Mesenteric fat pad (tissue), 1 donor: ENCODE measurements around the gene ZFYVE9. TPM values are rescaled to one million over a fixed set of nuclear protein-coding genes. Genes with fewer than 3 reads are reported as not detected.
"Not testable (repeated sequence)": the region's sequence is repeated elsewhere in the genome, so short reads cannot be mapped to it uniquely, and the experiment has no call there.

Source experiments
- DNase-seq: peaks from one replicate; pipeline ENCODE4 v3.0.0-alpha.2; 2020; ENCODE audit warnings: low spot score
- total RNA-seq: library from RNA; stranded (reverse); fragmentation: NEBNext Ultra II Directional; extraction: Animal tissue kit (Norgen Biotek cat#: 25700); gene quantifications from one replicate; pipeline ENCODE4 v1.2.1, GENCODE V29; 2021
- donor health status: DM: yes; HTN: yes; CAD: no.

ZFYVE9 gene
- total RNA-seq, 1 donor from 2014 or later, result 21.1 TPM

DNA sequence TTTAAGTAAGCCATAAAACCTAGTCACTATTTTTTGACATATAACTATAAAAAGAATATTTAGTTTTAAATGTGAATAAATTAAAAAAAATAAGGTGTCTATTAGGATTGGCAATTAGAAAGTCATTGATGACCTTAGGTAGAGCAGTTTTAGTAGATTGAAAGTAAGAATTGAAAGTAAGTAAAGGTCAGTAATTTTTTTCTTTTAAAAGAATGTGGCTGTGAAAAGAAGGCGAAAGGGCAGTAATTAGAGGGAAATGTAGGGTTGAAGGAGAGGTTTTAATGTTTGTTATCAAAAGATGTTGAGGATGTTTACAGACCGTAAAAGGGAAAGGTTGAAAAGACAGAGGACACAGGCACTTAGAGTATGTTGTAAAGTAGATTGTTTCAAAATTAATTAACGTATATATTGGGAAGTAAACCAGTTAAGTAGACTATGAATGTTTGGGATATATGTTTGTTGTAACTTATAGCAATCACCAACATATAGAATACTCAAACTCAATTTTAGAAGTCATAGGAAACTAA lies 41.0 kb downstream of the ZFYVE9 start:
- DNase-seq, result no peak

DNA sequence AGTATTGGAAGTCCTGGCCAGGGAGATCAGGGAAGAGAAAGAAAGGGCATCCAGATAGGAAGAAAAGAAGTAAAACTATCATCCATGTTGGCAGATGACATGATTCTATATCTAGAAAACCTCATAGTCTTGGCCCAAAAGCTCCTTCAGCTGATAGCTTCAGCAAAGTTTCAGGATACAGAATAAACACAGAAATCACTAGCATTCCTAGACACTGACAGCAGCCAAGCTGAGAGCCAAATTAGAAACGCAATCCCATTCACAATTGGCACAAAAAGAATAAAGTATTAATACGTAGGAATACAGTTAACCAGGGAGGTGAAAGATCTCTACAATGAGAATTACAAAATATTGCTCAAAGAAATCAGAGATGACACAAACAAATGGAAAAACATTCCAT lies 44.6 kb downstream of the ZFYVE9 start:
- no peak for DNase-seq

DNA sequence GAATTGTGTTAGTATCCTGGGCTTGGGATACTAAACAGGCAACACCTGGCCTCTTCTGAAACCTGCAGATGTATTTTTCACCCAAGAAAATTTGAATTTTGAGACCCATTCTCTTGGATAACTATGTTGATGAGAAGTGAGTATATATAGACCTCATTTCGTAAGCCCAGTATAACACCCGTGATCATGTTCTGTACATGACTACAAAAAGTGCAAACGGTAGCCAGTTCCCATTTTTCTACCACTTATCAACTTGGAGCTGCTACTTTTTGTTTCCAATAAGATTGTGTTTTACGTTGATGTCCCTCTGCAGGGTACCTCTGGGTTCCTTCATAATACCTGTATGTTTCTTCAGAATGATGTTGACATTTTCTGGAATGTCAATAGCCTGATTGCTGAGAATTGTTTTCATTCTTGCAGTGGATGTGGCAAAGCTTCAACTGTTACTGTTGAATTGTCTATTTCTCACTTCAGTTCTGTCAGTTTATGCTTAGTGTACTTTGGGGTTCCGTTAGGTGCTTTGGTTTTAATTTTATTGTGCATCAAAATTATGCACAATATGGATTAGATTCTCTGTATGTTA lies 48.1 kb downstream of the ZFYVE9 start:
- no peak for DNase-seq

DNA sequence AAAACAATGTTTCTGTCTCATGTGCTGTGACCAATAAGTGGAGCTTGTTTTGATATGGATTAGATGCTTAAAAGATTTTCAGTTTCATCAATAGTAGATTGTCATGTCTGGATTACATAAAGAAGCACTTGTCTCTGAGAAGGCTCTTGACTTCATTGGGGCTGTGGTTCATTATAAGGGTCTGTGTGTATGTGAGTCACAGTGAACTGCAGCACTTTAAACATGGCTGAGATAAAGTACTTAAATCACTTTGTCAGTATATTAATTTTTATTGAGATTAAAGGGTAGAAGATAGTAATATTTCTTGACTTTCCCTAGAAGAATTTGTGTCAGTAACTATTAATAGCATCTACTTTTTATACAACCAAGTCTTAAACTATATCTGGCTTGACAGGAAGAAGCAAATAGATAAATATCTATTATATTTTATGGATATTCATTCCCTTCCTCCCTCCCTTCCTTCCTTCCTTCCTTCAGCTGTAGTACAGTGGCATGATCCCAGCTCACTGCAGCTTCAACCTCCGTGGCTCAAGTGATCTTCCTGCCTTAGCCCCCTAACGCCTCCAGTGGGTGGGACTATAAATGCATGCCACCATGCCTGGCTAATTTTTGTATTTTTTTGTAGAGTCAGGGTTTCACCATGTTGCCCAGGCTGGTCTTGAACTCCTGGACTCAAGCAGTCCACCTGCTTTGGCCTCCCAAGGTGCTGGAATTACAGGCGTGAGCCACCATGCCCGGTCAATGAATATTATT lies 48.8 kb downstream of the ZFYVE9 start:
- DNase-seq, result no peak

DNA sequence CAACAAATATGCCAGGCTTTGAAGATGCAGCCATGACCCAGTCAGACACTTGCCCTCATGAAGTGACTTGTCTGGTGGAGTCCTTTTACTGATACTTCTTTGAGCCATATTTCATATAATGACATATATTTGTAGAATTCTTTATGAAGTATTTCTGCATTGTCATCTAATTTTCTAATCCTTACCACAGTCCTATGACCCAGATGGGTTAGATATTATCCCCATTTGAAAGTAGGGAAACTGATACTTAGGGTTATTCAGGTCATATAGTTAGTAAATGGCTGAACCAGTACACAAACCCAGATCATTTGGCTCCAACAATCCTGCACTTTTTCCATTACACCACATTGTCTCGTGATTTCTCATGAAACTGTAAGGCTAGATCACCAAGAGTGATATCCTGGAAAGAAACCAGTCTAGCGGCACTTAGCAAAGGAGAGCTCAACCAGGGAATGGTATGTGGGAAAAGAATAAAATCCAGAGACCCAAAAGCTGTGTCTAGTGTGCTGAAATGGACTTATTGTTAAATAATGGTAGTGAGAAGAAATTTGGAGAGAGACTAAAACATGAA lies 49.6 kb downstream of the ZFYVE9 start:
- DNase-seq, result no peak

DNA sequence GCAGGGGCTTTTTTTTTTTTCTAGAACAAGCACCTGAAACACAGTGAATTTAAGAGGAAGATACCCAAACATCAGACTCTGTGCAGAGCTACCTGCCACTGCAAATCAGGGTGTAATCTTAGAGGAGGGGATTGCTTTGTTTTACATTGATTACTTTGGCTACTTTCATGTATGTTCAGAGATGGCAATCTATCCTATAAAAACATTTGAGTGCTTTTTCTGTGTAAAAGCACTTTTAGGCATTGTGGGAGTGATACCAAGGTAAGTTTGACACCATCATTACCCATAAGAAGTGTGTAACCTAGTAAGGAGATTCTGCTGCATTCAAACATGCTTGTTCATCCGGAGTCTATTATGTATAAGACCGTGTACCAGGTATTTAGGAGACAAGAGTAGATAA lies 50.1 kb downstream of the ZFYVE9 start:
- no peak for DNase-seq

DNA sequence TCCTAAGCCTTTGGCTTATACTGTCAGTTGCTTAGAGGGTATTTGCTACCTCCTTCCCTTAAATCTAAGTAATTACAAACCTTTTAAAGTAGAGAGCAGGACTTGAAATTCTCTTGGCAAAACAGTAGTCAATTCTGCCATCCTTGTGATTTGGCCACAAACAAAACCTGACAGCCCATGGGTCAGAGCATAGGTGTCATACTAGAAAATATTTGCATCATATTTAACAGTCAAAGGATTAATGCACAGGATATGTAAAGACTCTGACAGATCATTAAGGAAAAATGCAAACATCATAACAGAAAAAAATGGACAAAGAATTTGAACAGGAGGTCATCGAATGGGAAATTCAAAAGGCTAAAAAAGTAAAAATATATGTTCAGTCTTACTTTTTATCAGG lies 50.5 kb downstream of the ZFYVE9 start:
- no peak for DNase-seq

DNA sequence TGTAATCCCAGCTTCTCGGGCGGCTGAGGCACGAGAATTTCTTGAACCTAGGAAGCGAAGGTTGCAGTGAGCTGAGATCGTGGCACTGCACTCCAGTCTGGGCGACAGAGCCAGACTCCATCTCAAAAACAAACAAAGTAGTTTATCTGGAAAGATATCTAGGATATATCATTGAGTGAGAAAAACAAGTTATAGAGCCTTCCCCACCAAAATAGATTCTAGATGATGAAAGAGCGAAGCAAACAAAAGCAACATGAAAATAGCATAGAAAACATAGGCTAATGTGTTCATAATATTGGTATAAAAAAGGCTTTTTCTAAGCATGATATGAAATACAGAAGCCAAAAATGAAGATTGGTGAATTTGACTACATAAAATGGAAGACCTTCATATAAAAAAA lies 52.1 kb downstream of the ZFYVE9 start:
- no peak for DNase-seq

DNA sequence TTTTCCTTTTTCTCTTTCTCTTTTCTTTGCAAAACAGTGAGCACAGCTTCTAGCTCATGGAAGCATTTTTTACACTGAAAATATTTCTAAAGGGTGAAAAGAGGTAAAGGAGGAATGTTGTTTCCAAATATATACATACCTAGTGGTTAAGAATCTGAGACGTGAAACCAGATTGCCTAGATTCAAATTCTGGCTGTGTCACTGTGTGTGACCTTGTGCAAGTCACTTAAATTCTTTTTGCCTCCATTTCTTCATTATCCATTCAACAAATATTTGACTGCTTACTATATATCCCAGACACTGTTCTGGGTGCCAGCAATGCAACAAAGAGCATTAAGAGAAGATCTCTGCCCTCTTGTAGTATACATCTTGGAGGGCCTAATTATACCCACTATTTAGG lies 53.3 kb downstream of the ZFYVE9 start:
- DNase-seq, result no peak

DNA sequence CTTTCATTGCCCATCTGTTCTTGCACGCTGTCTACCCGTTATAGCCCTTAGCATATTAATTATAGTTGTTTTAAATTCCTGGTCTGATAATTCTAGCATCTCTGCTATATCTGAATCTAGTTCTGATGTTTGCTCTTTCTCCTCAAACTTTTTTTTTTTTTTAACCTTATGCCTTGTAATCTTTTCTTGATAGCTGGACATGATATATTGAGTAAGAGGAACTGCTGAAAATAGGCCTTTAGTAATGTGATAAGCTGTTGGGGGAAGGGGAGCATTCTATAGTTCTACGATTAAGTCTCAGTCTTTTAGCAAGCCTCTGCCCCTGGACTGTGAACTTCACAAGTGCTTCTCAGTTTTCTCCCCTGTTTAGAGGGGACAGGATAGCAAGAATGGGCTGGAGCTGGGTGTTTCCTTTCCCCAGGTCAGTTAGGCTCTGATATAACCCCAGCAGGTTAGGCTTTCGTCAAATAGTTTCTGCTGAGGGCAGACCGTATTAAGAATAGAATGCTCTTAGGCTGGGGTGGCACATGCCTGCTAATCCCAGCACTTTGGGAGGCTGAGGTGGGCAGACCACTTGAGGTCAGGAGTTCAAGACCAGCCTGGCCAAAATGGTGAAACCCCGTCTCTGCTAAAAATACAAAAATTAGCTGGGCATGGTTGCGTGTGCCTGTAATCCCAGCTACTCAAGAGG lies 62.2 kb downstream of the ZFYVE9 start:
- no peak for DNase-seq

DNA sequence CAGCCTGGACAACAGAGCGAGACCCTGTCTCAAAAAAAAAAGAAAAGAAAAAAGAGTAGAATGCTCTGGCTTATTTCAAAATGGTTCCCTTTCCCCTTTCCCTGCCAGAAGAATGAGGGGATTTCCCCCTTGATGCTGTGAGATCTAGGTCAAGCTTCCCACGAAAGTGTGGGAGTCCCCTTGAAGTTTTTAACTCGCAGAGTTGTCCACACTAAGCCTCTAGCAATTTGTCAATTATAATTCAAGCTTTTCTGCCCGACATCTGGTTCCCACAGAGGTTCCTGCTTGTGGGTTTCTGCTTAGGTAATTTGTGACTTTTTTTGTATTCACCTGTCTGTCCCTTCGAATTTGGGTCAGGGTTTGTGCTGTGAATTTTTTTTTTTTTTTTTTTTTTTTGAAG lies 62.8 kb downstream of the ZFYVE9 start:
- DNase-seq, result no peak

DNA sequence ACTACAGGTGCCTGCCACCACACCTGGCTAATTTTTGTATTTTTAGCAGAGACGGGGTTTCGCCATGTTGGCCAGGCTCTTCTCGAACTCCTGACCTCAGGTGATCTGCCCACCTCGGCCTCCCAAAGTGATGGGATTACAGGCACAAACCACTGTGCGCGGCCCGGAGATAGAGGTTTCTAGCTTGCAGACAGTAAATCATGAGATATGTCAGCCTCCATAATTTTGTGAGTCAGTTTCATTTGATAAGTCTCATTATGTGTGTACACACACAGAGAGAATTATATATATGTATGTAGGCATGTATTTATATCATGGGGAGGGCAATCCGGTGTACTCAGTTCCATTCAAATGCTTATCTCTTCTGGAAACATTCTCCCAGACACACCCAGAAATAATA lies 64.8 kb downstream of the ZFYVE9 start:
- not testable (repeated sequence) for DNase-seq

DNA sequence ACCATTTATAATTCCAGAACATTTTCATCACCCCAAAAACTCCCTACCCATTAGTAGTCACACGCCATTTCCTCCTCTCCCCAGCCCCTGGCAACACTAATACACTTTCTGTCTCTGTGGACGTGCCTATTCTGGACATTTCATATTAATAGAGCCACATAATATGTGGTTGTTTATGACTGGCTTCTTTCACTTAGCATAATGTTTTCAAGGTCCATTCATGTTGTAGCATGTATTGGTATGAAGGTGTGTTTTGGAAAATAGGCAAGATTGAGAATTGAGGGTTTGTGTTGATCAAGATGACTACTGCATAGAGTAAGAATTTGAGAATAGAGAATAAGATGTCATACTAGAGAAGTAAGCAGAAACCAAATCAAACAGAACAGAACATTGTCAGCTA lies 67.5 kb downstream of the ZFYVE9 start:
- no peak for DNase-seq

DNA sequence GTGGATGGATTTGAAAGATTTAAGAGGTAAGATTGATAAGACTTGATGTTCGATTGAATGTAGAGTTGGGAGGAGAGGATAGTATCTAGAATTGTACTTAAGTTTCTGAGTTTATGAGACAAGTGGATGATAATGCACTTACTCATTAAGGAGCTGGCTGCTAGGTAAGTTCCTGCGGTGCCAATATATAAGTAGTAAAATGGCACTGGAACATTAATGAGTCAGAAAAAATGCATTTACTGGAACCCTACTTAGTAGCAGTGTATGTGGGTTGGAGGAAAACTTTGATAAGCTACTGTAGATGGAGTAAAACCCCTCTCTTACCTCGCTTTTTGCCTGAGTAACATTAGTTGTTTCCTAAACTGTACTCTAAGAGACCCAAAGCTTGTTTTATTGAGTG lies 68.2 kb downstream of the ZFYVE9 start:
- no peak for DNase-seq

DNA sequence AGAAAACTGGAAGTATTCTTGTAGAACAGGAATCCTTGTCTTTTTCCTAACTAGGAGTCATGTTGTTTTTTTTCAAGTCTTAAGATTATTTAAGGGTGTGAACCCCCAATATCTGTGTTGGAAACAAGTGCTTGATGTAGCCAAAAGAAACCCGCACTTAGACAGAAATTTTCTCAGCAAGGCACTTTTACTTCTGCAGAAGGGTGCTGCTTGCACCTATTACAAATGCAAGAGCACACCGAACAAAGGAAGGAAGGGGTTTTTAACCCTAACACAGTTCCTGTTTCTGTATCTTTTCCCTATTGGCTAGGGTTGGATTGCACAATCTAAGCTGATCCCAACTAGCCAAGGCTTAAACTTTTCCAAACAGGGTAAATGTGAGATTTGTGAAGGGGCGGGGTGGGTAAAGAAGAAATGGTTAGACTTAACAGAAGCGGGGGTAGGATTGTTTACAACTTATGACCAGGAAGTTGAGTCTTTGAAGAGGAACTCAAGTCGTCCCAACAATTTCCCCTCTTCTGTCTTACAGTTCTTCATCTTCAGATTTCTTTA lies 75.1 kb downstream of the ZFYVE9 start:
- no peak for DNase-seq

DNA sequence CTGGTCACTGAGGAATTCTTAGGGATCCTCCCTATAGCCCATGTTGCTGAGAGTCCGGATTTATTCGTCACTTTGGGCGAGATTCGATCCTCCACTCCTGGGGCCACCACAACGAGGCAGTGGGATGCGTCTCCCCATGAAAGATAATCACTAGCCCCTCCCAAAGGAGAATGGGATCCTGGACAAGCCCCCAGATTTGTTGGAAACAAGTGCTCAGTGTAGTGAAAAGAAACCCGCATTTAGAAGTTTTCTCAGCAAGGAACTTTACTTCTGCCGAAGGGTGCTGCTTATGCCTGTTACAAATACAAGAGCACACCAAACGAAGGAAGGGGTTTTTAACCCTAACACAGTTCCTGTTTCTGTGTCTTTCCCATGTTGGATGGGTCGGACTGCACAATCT lies 83.3 kb downstream of the ZFYVE9 start:
- no peak for DNase-seq

DNA sequence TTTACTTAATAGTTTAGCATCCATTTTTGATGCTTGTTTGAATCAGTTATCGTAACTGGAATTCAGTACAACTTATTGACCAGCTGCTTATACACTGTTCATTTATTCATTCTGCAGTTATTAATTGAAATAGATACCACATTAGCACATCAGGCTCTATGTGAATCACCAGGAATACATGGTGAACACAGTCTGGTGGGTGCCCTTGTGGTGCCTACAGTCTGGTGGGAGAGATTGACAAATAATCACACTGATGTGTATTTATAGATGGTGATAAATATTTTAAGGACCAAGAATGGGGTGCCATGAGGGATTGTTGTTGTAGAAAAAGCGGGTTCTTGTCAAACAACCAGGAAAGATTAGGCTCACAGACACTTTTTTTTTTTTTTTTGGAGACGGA lies 87.6 kb downstream of the ZFYVE9 start:
- no peak for DNase-seq

DNA sequence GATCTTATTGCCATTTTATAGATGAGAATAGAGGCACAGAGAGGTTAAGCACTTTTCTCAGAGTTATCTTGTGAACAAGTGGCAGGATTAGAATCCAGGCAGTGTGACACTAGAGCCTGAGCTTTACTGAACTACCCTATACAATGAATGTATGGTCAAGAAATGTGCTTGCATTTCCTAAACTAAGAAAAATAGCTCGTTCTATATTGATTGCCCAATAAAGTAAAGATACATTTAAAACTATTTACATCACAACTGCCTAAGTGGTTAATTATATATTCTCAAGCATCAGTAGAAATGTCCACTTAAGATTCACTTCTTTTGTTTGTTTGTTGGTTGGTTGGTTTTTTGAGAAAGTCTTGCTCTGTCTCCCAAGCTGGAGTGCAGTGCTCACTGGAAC lies 91.6 kb downstream of the ZFYVE9 start:
- no peak for DNase-seq

DNA sequence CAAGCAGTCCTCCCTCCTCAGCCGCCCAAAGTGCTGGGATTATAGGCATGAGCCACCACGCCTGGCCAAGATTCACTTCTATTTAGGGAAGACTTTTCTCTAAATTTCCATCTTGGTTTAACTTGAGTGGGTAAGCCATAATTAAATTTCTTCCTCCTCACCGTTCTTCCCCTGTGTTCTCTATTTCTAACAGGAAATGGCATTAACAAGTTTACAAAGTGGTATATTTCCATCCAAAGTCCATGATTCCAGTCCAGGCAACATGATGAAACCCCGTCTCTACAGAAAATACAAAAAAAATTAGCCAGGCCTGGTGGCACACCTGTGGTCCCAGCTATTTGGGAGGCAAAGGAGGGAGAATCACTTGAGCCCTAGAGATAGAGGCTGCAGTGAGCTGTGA lies 92.1 kb downstream of the ZFYVE9 start:
- no peak for DNase-seq

DNA sequence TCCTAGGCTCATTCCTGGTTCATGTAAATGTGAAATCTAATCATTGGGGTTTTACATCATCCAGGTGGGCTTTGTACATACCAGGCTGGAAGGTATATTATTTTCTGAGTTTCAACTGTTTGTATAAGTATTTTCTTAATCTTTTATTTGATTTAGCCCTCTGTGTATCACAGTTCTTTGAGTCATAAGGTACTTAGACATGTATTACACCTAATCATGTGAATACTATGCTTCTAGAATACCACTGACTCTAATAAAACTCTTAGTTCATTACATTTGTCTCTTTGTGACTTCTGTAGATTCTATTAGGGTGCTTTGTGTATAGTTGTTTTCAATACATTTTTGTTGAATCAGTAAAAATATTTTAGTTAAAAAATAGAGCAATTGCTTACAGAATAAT lies 92.8 kb downstream of the ZFYVE9 start:
- no peak for DNase-seq

DNA sequence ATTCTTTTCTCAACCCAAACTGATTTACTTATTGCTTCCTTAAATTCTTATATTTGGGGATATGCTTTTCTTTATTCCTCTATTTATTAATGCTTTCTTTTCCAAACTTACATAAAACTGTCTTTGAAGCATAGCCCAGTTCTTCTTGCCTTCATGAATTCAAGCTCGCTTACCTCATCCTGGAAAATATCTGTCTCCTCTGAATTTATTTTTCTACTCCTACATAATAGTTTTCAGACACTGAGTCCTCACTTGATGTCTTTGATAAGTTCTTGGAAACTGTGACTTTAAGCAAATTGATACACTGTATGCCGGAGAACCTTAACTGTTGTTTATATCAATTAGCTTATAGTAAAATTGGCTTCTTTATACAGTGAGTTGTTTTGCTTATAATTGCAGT lies 93.8 kb downstream of the ZFYVE9 start:
- no peak for DNase-seq

DNA sequence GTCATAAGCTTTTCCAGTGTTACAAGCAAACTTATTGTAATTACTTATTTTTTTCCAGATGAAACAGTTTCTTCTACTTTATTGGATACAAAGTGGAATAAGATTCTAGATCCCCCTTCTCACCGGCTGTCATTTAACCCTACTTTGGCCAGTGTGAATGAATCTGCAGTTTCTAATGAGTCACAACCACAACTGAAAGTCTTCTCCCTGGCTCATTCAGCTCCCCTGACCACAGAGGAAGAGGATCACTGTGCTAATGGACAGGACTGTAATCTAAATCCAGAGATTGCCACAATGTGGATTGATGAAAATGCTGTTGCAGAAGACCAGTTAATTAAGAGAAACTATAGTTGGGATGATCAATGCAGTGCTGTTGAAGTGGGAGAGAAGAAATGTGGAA lies 95.5 kb downstream of the ZFYVE9 start:
- DNase-seq, result no peak
